ENCODE measurements around the gene PPM1H.

The PPM1H gene

GRCh38 chr12:62868820-62869219, 66.1 kb downstream of the PPM1H start:
- DNase-seq: no peak

GRCh38 chr12:62866451-62867082, 68.4 kb downstream of the PPM1H start:
- DNase-seq: no peak

- DNase-seq: no peak
These were observed 69.0 kb downstream of the PPM1H start for GRCh38 chr12:62865937-62866336.

GRCh38 chr12:62865065-62865464, 69.9 kb downstream of the PPM1H start:
- DNase-seq: no peak

- no peak for DNase-seq
These were observed 72.6 kb downstream of the PPM1H start for GRCh38 chr12:62862259-62862881.

- DNase-seq: no peak
These were observed 73.4 kb downstream of the PPM1H start for GRCh38 chr12:62861586-62861985.

GRCh38 chr12:62860501-62861411, 74.2 kb downstream of the PPM1H start:
- DNase-seq: no peak

GRCh38 chr12:62860020-62860419, 74.9 kb downstream of the PPM1H start:
- no peak for DNase-seq

GRCh38 chr12:62859321-62859737, 75.6 kb downstream of the PPM1H start:
- no peak for DNase-seq

- no peak for DNase-seq
These were observed 78.5 kb downstream of the PPM1H start for GRCh38 chr12:62856454-62856853.

- DNase-seq: no peak
These were observed 80.9 kb downstream of the PPM1H start for GRCh38 chr12:62854024-62854423.

GRCh38 chr12:62849398-62849797, 85.6 kb downstream of the PPM1H start:
- DNase-seq: no peak

GRCh38 chr12:62848418-62848817, 86.5 kb downstream of the PPM1H start:
- DNase-seq: no peak

GRCh38 chr12:62847709-62848108, 87.2 kb downstream of the PPM1H start:
- DNase-seq: no peak

- no peak for DNase-seq
These were observed 88.5 kb downstream of the PPM1H start for GRCh38 chr12:62846491-62846890.

GRCh38 chr12:62844915-62845314, 90.0 kb downstream of the PPM1H start:
- no peak for DNase-seq

GRCh38 chr12:62843716-62844115, 91.2 kb downstream of the PPM1H start:
- no peak for DNase-seq

- no peak for DNase-seq
These were observed 93.1 kb downstream of the PPM1H start for GRCh38 chr12:62841846-62842245.

- DNase-seq: no peak
These were observed 94.1 kb downstream of the PPM1H start for GRCh38 chr12:62840806-62841205.

GRCh38 chr12:62839869-62840660, 94.9 kb downstream of the PPM1H start:
- no peak for DNase-seq

GRCh38 chr12:62834971-62835547, 99.9 kb downstream of the PPM1H start:
- DNase-seq: no peak

- no peak for DNase-seq
These were observed 100.5 kb downstream of the PPM1H start for GRCh38 chr12:62834406-62834805.

GRCh38 chr12:62833634-62834033, 101.3 kb downstream of the PPM1H start:
- no peak for DNase-seq
